H9 (cell line): ENCODE data around the gene CD200. TPM values are rescaled to one million over a fixed set of nuclear protein-coding genes. Genes with fewer than 3 reads are reported as not detected.

Experiments
- DNase-seq: peaks from one replicate; pipeline ENCODE4 v3.0.0-alpha.2; 2017
- H2AFZ ChIP-seq: one replicate; pipeline ENCODE4 v1.6.1; 2013; ENCODE audit warnings: mild to moderate bottlenecking, low read length, control low read depth, moderate library complexity
- H2AK5ac ChIP-seq: 2 replicates; pipeline ENCODE4 v1.6.1; 2013; ENCODE audit warnings: low read length, control low read depth, mixed read lengths; ENCODE audit not compliant: insufficient read length
- H2BK120ac ChIP-seq: one replicate; pipeline ENCODE4 v1.6.1; 2013; ENCODE audit warnings: low read depth, mild to moderate bottlenecking, low read length, control low read depth, inconsistent platforms; ENCODE audit not compliant: poor library complexity, severe bottlenecking
- H2BK12ac ChIP-seq: 2 replicates; pipeline ENCODE4 v1.6.1; 2013; ENCODE audit warnings: low read length, control low read depth, mixed read lengths, low read depth; ENCODE audit not compliant: insufficient read length
- H2BK15ac ChIP-seq: 2 replicates; pipeline ENCODE4 v1.6.1; 2013; ENCODE audit warnings: low read depth, low read length, control low read depth
- H2BK20ac ChIP-seq: one replicate; pipeline ENCODE4 v1.6.1; 2013; ENCODE audit warnings: low read depth, mild to moderate bottlenecking, low read length, control low read depth, inconsistent platforms; ENCODE audit not compliant: poor library complexity, severe bottlenecking
- H2BK5ac ChIP-seq: 2 replicates; pipeline ENCODE4 v1.6.1; 2013; ENCODE audit warnings: low read length, control low read depth, mixed read lengths; ENCODE audit not compliant: insufficient read length
- H3K14ac ChIP-seq: 2 replicates; pipeline ENCODE4 v1.6.1; 2013; ENCODE audit warnings: low read length, control low read depth; ENCODE audit not compliant: insufficient read depth
- H3K18ac ChIP-seq: 2 replicates; pipeline ENCODE4 v1.6.1; 2013; ENCODE audit warnings: low read depth, mild to moderate bottlenecking, mixed read lengths, low read length, control low read depth; ENCODE audit not compliant: insufficient read length
- H3K23ac ChIP-seq: 2 replicates; pipeline ENCODE4 v1.6.1; 2013; ENCODE audit warnings: low read length, control low read depth, mixed read lengths, low read depth; ENCODE audit not compliant: insufficient read length
- H3K23me2 ChIP-seq: 2 replicates; pipeline ENCODE4 v1.6.1; 2013; ENCODE audit warnings: low read depth, mild to moderate bottlenecking, mixed read lengths, low read length, control low read depth; ENCODE audit not compliant: insufficient read length, poor library complexity, severe bottlenecking
- H3K27ac ChIP-seq: 2 replicates; pipeline ENCODE4 v1.5.1; 2013; ENCODE audit warnings: low read length, control low read depth, mixed read lengths, low read depth; ENCODE audit not compliant: insufficient read length
- H3K27me3 ChIP-seq: 2 replicates; pipeline ENCODE4 v1.6.1; 2013; ENCODE audit warnings: low read length, control low read depth, inconsistent platforms; ENCODE audit not compliant: insufficient read depth
- H3K4ac ChIP-seq: 2 replicates; pipeline ENCODE4 v1.6.1; 2013; ENCODE audit warnings: low read depth, mild to moderate bottlenecking, control low read depth, inconsistent platforms, low read length, moderate library complexity
- H3K4me1 ChIP-seq: 2 replicates; pipeline ENCODE4 v1.6.1; 2013; ENCODE audit warnings: low read length, control low read depth, inconsistent platforms; ENCODE audit not compliant: insufficient read depth
- H3K4me2 ChIP-seq: 2 replicates; pipeline ENCODE4 v1.6.1; 2013; ENCODE audit warnings: low read length, control low read depth, mixed read lengths; ENCODE audit not compliant: insufficient read length, insufficient read depth
- H3K56ac ChIP-seq: 2 replicates; pipeline ENCODE4 v1.6.1; 2013; ENCODE audit warnings: low read depth, mild to moderate bottlenecking, mixed read lengths, low read length, control low read depth; ENCODE audit not compliant: insufficient read length
- H3K79me1 ChIP-seq: 2 replicates; pipeline ENCODE4 v1.6.1; 2013; ENCODE audit warnings: low read depth, mild to moderate bottlenecking, moderate library complexity, low read length, control low read depth, inconsistent platforms; ENCODE audit not compliant: insufficient read depth, poor library complexity, severe bottlenecking
- H3K79me2 ChIP-seq: 2 replicates; pipeline ENCODE4 v1.6.1; 2013; ENCODE audit warnings: low read length, control low read depth, inconsistent platforms; ENCODE audit not compliant: insufficient read depth
- H3K9ac ChIP-seq: 2 replicates; pipeline ENCODE4 v1.6.1; 2013; ENCODE audit warnings: low read length, control low read depth, mixed read lengths; ENCODE audit not compliant: insufficient read length; ENCODE audit errors: extremely low read depth
- H3K9me3 ChIP-seq: one replicate; pipeline ENCODE4 v1.6.1; 2013; ENCODE audit warnings: low read depth, low read length, inconsistent platforms; ENCODE audit not compliant: control insufficient read depth
- H3T11ph ChIP-seq: one replicate; pipeline ENCODE4 v1.6.1; 2013; ENCODE audit warnings: mild to moderate bottlenecking, low read length, control low read depth, inconsistent platforms
- H4K20me1 ChIP-seq: one replicate; pipeline ENCODE4 v1.6.1; 2013; ENCODE audit not compliant: control insufficient read depth, insufficient read length, insufficient read depth
- H4K5ac ChIP-seq: 2 replicates; pipeline ENCODE4 v1.6.1; 2013; ENCODE audit warnings: low read depth, mild to moderate bottlenecking, mixed read lengths, low read length, control low read depth; ENCODE audit not compliant: insufficient read length
- H4K8ac ChIP-seq: replicated peaks from 2 replicates; pipeline ENCODE4 v1.6.1; 2013; ENCODE audit warnings: low read length, control low read depth, mixed read lengths, low read depth; ENCODE audit not compliant: insufficient read length
- H4K91ac ChIP-seq: 2 replicates; pipeline ENCODE4 v1.6.1; 2013; ENCODE audit warnings: low read depth, mild to moderate bottlenecking, moderate library complexity, mixed read lengths, low read length, control low read depth; ENCODE audit not compliant: insufficient read length
- H3K27ac Mint-ChIP-seq, 3 experiments: 2 replicates in 2 of 3; 3 replicates in 1 of 3; pipeline ENCODE4 v1.8.0; 2020 to 2021; ENCODE audit warnings: mixed read lengths in 3 of 3, mild to moderate bottlenecking in 1 of 3, moderate library complexity in 1 of 3
- H3K27me3 Mint-ChIP-seq: 2 replicates; pipeline ENCODE4 v1.8.0; 2021; ENCODE audit warnings: low read depth, mild to moderate bottlenecking, moderate library complexity, mixed read lengths
- H3K36me3 Mint-ChIP-seq, 3 experiments: 2 replicates in 2 of 3; 3 replicates in 1 of 3; pipeline ENCODE4 v1.8.0; 2020 to 2021; ENCODE audit warnings: low read depth in 3 of 3, mixed read lengths in 3 of 3; ENCODE audit not compliant: insufficient read depth in 1 of 3
- H3K4me1 Mint-ChIP-seq, 2 experiments: 2 replicates each; pipeline ENCODE4 v1.8.0; 2020; ENCODE audit warnings: mixed read lengths in 2 of 2
- H3K4me3 Mint-ChIP-seq, 2 experiments: 2 replicates in 1 of 2; 3 replicates in 1 of 2; pipeline ENCODE4 v1.8.0; 2020 to 2021; ENCODE audit warnings: mild to moderate bottlenecking in 2 of 2, mixed read lengths in 2 of 2, moderate library complexity in 1 of 2
- H3K9me3 Mint-ChIP-seq, 2 experiments: 2 replicates in 1 of 2; 3 replicates in 1 of 2; pipeline ENCODE4 v1.8.0; 2020; ENCODE audit warnings: mild to moderate bottlenecking in 2 of 2, mixed read lengths in 2 of 2, moderate library complexity in 1 of 2
- WGBS: extraction: QIAGEN DNeasy Blood & Tissue Kit; methylation state at CpG from one replicate; pipeline ENCODE4 v1.1.7; 2013; ENCODE audit warnings: missing lambda C conversion rate, low lambda C conversion rate, mixed read lengths; ENCODE audit not compliant: insufficient read length; ENCODE audit errors: extremely low coverage; 5-methylcytosine and 5-hydroxymethylcytosine counted together
- total RNA-seq: library from RNA; stranded (reverse); gene quantifications from 2 replicates; pipeline ENCODE4 v1.2.1, GENCODE V29; 2021
- TF ChIP-seq, protein P1 (sequence below): fragments of 200-600 bp; sonication (generic); conservative IDR thresholded peaks from 3 replicates; pipeline ENCODE4 v1.8.0; 2021; ENCODE audit warnings: antibody characterized with exemption, mild to moderate bottlenecking

Gene CD200
- total RNA-seq, 1 experiment from 2014 or later, result 51.6 TPM

DNA sequence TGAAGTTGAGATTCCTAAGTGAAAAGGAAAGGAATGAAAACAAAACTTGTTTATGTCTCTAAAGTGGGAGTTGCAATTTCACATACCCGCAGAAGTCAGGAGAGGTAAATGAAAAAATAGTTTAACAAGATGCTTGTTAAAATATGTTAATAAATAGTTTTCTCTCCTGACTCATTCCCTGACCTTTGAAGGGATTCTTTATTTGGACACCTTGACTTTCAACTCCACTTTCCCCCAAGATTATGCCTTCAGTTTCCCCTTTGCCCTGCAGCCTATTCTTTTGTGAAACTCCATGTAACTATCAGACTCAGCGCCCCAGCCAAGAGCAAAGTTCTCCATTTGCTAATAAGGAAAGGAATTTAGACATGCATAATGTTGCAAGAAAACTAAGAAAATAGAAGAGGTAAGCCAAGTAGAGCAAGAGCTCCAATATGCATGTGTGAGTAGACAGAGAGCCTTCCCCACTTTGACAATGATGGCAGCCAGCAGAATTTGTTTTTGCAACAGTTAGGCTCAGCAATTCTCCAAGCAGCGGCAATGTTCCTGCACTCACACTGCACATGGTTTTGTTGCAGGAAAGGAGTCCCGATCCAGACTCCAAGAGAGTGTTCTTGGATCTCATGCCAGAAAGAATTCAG lies 61.2 kb downstream of the CD200 start:
- H3K4me2 ChIP-seq, result no peak overlapping the region
- no peak overlapping the region for H3K9ac ChIP-seq
- H3K79me2 ChIP-seq, result no peaks in the 10 kb centered on the region
- H2BK12ac ChIP-seq, result no peak overlapping the region
- Mint-ChIP-seq H3K9me3 (peaks cover 16 to 17% of the 10 kb centered on the region in 2 experiments), H3K4me3 (no peak overlapping the region), H3K27ac (peak overlapping the region in 1 of 3 experiments; percentile 38; a peak in 2 of 7 replicates), H3K4me1 (peaks cover 36 to 46% of the 10 kb centered on the region in 2 experiments), H3K36me3 (peaks cover 12 to 23% (median 18%) of the 10 kb centered on the region in 3 experiments), H3K27me3 (no peaks in the 10 kb centered on the region)
- H2AFZ ChIP-seq, result no peak overlapping the region
- H3K23me2 ChIP-seq, result no peaks in the 10 kb centered on the region
- no peak overlapping the region for H3K18ac ChIP-seq
- H4K8ac ChIP-seq, result no peak overlapping the region
- no peak overlapping the region for H3K23ac ChIP-seq
- H4K5ac ChIP-seq, result no peak overlapping the region
- TF ChIP-seq, protein P1, sequence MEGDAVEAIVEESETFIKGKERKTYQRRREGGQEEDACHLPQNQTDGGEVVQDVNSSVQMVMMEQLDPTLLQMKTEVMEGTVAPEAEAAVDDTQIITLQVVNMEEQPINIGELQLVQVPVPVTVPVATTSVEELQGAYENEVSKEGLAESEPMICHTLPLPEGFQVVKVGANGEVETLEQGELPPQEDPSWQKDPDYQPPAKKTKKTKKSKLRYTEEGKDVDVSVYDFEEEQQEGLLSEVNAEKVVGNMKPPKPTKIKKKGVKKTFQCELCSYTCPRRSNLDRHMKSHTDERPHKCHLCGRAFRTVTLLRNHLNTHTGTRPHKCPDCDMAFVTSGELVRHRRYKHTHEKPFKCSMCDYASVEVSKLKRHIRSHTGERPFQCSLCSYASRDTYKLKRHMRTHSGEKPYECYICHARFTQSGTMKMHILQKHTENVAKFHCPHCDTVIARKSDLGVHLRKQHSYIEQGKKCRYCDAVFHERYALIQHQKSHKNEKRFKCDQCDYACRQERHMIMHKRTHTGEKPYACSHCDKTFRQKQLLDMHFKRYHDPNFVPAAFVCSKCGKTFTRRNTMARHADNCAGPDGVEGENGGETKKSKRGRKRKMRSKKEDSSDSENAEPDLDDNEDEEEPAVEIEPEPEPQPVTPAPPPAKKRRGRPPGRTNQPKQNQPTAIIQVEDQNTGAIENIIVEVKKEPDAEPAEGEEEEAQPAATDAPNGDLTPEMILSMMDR, result no peak
- H3K9me3 ChIP-seq, result peaks cover 10% of the 10 kb centered on the region
- H2BK20ac ChIP-seq, result no peak overlapping the region
- H3T11ph ChIP-seq, result no peak overlapping the region
- H2BK15ac ChIP-seq, result no peak overlapping the region
- no peak overlapping the region for H3K56ac ChIP-seq
- H3K4ac ChIP-seq, result no peak overlapping the region
- WGBS, result no CpG with 5 or more reads among the region's 4 CpGs
- peaks cover 11% of the 10 kb centered on the region for H3K4me1 ChIP-seq
- no peak overlapping the region for H2BK120ac ChIP-seq
- no peaks in the 10 kb centered on the region for H4K20me1 ChIP-seq
- no peak for DNase-seq
- H3K27ac ChIP-seq, result no peak overlapping the region
- H3K27me3 ChIP-seq, result no peaks in the 10 kb centered on the region
- H4K91ac ChIP-seq, result no peak overlapping the region
- H3K14ac ChIP-seq, result no peak overlapping the region
- H2AK5ac ChIP-seq, result no peak overlapping the region
- no peak overlapping the region for H2BK5ac ChIP-seq
- H3K79me1 ChIP-seq, result no peaks in the 10 kb centered on the region
